ENCODE measurements around the gene TMEFF2.

DNA sequence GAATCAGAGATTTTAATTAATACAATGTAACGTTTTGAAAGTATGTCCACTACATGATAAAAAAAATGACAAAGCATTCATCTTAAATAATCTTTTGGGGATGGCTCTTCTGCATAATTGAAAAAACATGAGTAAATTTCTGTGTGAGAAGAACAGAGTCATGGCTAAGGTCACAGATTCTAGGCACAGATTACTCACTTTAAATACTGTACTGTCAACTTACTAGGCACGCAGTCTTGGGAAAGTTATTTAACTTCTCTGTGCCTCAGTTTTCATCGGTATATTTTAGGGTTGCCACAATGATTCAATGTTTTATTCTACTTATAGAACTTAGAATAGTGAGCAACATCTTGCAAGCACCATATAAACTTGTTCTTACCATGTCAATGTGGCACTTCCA is 49.2 kb downstream of the TMEFF2 start:
- TF ChIP-seq CHD1 (IDR thresholded peaks at IDR 0.05; ENCODE audit: low read depth, low read length) (no peak), POLR2A (IDR thresholded peaks at IDR 0.05; ENCODE audit: low read depth, low read length) (no peak)
- TF ChIP-seq, protein P1, sequence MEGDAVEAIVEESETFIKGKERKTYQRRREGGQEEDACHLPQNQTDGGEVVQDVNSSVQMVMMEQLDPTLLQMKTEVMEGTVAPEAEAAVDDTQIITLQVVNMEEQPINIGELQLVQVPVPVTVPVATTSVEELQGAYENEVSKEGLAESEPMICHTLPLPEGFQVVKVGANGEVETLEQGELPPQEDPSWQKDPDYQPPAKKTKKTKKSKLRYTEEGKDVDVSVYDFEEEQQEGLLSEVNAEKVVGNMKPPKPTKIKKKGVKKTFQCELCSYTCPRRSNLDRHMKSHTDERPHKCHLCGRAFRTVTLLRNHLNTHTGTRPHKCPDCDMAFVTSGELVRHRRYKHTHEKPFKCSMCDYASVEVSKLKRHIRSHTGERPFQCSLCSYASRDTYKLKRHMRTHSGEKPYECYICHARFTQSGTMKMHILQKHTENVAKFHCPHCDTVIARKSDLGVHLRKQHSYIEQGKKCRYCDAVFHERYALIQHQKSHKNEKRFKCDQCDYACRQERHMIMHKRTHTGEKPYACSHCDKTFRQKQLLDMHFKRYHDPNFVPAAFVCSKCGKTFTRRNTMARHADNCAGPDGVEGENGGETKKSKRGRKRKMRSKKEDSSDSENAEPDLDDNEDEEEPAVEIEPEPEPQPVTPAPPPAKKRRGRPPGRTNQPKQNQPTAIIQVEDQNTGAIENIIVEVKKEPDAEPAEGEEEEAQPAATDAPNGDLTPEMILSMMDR (conservative IDR thresholded peaks at IDR 0.05; ENCODE audit: low read depth, low read length): no peak

Measured in IMR-90 (cell line).